NCI-H82 (cell line): Measurements from ENCODE around the gene GLOD4.
"Not testable (repeated sequence)": the region's sequence is repeated elsewhere in the genome, so short reads cannot be mapped to it uniquely, and the experiment has no call there.

ENCODE experiments used
- DNase-seq: peaks from one replicate; lab custom pipeline; 2025; lab: John Stamatoyannopoulos, UW

GLOD4 gene

DNA sequence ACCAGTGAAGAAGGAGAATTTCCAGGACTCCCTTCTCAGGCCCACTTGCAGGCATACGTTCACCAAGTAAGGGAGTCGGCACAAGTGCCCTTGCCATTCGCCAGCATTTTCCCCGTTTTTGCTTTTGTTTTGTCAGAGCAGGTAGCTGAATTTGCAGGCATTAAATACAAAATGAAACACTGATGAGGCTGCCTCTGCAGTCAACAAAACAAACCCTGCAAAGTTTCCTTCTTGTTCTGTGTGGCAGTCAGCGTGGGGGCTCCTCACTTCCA is 7.8 kb downstream of the GLOD4 start:
- DNase-seq = no peak

DNA sequence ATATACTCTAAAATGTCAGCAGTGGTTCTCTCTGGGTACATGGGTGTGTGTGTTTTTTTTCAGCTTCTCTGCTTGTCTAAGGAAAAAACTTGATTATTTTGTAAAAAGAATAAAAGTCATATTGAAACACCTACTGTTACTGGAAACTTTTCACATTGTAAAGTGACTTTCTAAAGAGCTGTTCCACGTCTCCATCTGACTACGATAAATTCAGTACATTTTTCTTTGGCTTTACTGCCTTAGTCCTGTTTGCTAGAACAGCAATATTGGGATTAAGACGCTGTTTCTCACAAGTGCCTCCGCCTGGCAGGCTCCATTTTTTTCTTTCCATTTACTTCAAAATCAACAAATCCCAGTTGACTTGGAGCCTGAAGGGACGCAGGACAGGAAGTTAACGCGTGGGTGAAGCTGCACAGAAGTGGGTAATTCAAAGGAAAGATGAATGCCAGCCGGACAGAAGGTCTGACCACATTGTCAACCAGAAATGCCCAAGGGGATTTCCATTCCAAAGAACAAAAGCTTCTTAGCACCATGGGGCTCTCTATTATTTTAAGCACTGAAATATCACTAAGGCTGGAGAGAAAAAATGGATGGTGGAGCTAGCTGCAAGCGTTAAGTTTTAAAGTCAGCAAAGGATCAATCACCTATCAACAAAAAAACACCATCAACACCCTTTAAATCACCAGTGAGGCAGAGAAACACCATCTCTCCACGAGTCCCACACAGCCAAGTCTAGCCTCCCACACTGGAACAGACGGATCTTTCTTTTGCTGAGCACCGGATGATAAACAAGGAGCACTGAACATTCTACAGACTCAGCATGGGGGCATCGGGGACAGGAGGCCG is 8.4 kb downstream of the GLOD4 start:
- DNase-seq = no peak

DNA sequence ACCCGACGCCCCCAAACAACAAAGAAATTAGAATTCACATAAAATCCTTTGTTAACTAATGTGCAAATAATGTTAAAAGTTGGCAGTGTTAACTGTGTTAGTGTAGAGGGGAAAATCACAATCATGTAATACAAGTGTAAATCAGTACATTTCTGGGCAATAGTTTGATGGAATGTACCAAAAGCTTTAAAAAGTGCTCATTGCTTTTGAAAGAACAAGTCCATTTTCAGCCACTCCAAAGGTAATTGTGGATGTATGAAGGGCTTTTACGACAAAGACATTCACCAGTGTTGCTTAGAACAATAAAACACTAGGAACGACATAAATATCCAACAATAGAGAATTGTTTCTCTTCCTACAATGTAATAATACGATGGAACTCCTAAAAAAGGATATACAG is 9.1 kb downstream of the GLOD4 start:
- no peak for DNase-seq

DNA sequence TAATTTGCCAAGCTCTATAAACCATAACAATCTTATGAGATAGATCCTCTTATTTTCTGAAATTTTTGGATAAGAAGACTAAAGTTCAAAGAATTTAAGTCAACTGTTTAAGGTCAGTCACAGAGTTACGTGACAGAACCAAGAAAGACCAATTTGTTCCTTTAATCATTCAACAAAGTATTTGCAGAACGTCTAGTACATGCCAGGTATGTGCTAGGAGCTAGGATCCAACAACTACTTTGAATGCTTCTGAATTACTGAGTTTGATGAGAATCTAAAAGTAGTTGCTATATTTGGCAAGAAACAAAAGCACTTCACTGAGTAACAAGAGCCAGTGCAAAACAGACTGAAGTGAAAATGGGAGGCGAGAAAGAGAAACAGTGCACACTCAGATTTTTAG is 15.0 kb downstream of the GLOD4 start:
- no peak for DNase-seq

- DNase-seq = no peak
These were observed 21.7 kb downstream of the GLOD4 start for GRCh38 chr17:760371-760770.

DNA sequence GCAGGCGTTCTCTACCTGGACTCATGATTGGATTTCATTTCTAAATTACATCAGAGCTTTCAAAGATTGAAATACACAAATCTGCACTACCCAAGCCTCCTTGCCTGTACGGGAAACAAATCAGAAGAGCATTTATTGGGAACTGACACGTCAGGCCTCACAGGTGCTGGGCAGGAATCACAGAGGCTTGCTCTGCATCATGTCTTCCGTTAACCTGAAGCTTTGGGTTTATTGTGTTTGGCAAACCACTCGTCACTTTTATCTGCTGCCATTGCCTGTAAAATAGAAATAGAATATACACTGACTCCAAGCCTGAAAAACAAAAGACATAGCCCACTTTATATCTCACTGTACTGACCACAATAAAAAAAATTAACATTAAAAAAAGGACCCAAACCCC is 22.1 kb downstream of the GLOD4 start:
- DNase-seq = no peak

- DNase-seq = not testable (repeated sequence)
These were observed 26.0 kb downstream of the GLOD4 start for GRCh38 chr17:756010-756567.

GRCh38 chr17:755319-755961 is 26.6 kb downstream of the GLOD4 start:
- DNase-seq = not testable (repeated sequence)

DNA sequence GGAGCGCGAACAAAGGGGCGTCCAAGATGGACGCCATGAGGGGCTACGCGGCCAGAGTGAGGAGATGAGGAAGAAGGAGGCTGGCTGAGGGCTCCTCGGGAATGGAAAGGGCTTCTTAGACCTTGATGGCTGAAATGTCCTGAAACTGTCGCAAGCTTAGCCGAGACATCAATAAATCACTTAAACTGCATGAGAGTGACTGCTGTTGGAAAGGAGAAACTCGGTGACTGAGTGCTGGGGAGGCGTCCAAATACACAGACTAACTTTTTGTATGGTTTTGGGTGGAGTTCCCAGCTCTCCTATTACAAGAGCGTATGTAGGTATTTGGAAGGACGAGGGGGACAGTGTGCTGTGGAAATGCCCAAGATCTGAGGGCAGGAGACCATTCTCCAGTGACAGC is 28.7 kb downstream of the GLOD4 start:
- DNase-seq = no peak

DNA sequence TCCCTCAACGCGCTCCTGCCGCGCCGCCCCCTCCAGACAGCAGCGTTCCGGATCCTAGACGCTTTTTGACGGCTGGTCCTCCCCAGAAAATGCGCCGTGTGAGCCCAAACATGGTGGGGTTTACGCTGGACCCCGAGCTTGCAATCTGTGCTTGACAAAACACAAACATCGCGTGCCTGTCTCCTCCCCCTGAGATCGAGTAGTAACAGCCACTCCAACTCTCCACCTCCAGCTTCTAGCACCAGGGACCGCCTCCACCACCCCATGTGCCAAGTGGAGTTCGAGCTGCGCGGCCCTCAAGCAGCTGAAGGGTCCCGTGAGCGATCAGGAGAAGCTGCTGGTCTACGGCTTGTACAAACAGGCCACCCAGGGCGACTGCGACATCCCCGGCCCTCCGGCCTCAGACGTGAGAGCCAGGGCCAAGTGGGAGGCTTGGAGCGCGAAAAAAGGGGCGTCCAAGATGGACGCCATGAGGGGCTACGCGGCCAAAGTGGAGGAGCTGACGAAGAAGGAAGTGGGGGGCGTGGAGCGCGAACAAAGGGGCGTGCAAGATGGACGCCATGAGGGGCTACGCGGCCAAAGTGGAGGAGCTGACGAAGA is 29.4 kb downstream of the GLOD4 start:
- DNase-seq = peak; percentile 66

DNA sequence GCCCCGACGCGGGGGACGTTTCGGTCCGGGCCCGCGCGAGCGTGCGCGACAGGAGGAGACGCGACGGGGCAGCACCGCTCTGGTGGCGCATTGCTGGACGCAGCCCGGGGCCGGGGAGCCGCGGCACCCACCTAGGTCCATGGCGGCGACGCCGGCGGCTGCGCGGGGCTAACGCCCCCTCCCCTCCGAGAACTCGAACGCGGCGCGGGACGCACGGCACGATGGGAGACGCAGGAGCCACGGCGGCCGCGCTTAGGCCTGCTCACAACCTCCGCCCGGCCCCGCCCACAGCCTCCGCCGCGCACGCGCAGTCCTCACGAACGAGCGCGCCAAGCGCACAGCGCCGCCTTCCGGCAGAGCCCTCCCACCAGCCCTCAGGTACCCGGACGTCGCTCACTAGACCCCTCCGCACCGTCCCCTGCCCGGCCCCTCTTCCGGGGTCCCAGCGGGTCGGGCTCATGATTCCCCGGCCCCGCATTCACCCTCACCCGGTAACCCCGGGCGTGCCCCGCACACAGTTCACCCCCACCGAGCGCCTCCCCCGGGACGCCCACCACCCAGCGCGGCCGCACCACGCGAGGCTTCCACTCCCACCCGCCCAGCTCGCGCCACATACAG is 30.0 kb downstream of the GLOD4 start, which contains the start of gene GEMIN4:
TSS of gene GEMIN4 (minus strand) at position 263 of the 618 bp plus-strand sequence. CDS start at position 141, 122 bp downstream.
- peak; percentile 98 for DNase-seq

DNA sequence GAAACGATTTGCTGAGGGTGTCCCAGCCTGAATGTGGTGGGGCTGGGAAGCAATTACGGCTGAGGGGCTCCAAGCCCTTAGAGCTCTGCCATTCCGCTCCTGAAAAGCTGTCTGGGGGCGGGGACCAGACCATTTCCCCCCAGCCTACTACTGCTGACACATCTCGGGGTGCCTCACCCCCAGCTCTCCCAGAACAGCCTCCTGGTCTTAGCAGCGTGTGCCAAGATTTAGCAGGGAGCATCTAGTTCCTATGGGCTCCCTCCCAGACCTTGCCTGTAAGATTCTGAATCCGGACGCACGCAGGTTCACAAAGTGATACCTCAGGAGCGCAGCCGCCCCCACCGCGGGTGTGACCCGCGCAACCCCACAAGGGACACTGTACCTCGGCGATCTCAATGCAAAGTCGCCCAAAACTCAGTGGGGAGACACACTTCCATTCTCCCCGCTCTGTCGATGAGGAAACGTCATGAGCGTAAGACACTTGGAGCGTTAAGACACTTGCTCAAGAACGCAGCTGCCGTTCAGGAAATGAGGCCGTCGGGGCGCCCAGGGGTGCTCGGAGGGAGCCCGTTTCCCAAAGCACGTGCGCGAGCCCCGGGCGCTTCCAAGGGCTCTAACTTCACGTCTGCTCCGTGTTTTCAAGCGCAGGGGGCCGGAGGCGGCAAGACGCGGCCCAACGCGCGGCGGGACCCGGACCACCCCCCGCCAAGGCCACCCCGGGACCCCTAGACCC is 30.6 kb downstream of the GLOD4 start:
- peak; percentile 73 for DNase-seq

DNA sequence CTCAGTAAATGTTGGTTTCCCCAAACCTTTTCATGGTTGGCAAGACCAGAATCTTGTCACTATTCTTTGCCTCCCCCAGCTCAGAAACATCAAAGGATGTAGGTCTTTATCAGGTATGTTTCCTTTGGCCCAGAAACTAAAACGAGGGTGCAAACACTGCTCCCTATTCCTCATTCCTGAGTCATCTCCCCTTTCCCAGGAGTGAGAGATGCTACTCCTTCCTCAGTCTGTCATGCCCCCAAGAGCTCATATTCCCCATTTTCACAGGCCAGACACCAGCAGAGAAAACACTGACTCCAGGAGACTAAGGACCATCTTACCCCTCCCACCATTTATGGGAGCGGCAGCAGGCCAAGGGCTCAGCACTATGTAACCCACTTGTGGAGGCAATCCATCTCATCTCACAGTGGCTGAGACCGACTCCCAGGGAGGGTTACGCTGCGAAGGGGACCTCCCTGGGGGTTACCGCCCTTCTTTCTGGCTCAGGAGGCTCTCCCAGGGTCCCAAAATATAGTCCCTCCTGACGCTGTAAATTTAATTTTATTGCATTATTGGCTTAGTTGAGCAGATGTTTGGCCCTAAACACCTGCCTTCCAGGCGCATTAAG is 31.5 kb downstream of the GLOD4 start:
- DNase-seq = peak; percentile 82

GRCh38 chr17:749359-749758 is 32.7 kb downstream of the GLOD4 start:
- DNase-seq = not testable (repeated sequence)

GRCh38 chr17:748604-749003 is 33.5 kb downstream of the GLOD4 start:
- not testable (repeated sequence) for DNase-seq

- DNase-seq = no peak
These were observed 35.1 kb downstream of the GLOD4 start for GRCh38 chr17:746783-747629.

- DNase-seq = no peak
These were observed 35.9 kb downstream of the GLOD4 start for GRCh38 chr17:746181-746580.

GRCh38 chr17:745406-745805 is 36.7 kb downstream of the GLOD4 start:
- no peak for DNase-seq

DNA sequence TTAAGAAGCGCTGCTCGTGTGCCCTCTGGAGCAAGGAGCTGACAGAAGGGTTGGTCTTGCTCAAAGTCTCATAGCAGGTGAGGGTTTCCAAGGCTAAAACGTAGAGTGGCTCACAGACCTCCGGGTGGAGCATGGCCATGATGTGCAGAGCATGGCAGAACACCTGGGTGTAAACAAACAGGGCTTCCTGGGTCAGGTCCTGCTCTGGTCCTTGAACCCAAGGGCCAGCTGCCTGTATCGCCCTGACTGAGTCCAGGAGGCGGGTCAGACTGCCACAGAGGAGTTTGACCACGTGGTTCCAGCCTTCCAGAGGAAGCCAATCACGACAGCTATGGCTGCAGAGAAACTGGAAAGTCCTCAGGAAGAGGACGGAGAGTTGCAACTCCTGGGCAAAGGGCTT is 37.1 kb downstream of the GLOD4 start:
- DNase-seq = no peak

DNA sequence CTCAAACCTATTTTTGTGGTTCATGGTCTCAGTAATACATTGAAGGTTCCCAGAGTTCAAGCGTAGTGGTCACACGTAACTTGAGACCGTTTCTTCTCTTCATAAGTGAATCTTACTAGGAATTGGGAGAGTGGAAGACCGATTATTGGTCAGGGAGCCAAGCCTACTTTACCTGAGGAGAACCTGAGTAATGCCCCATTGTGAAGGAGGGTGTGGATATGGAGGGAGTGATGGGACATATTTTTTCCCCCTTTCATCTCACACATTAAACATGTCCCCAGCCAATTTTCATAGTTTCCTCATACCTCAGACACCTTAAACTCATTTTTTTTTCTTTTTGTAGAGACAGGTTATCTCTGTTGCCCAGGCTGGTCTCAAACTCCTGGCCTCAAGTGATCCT is 38.9 kb downstream of the GLOD4 start:
- DNase-seq = no peak
